ENCODE results near the gene TTF1.

The TTF1 gene, protein sequence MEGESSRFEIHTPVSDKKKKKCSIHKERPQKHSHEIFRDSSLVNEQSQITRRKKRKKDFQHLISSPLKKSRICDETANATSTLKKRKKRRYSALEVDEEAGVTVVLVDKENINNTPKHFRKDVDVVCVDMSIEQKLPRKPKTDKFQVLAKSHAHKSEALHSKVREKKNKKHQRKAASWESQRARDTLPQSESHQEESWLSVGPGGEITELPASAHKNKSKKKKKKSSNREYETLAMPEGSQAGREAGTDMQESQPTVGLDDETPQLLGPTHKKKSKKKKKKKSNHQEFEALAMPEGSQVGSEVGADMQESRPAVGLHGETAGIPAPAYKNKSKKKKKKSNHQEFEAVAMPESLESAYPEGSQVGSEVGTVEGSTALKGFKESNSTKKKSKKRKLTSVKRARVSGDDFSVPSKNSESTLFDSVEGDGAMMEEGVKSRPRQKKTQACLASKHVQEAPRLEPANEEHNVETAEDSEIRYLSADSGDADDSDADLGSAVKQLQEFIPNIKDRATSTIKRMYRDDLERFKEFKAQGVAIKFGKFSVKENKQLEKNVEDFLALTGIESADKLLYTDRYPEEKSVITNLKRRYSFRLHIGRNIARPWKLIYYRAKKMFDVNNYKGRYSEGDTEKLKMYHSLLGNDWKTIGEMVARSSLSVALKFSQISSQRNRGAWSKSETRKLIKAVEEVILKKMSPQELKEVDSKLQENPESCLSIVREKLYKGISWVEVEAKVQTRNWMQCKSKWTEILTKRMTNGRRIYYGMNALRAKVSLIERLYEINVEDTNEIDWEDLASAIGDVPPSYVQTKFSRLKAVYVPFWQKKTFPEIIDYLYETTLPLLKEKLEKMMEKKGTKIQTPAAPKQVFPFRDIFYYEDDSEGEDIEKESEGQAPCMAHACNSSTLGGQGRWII

DNA sequence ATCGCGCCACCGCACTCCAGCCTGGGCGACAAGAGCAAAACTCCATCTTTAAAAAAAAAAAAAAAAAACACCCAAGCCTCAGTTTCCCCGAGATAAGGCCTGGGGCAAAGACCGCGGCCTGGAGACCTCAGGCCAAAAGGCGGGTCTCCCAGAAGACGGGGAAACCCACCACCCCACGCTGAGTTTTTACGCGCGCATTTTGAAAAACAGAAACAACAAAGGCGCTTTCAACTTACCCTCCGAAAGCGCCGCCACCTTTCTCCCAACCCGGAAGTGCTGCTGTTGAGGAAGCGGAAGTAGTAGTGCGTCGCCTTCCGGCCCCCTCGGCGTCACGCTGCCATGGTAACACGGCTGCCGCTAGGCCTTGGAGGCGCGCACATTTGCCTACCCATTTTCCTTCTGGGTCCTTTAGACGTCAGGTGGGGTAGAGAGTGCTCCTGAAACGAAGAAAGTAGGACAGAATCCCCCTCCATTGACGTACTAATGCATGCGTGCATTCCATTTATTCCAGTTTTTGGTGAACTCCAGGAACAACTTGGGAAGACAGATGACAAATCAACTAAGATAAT is at the start of gene TTF1:
TTF1 (minus strand) TSS at position 287 of the 569 bp plus-strand sequence. CDS start 4,019 bp downstream, outside the sequence.
- DNase-seq (ENCODE audit: low spot score), result peak; percentile 94

DNA sequence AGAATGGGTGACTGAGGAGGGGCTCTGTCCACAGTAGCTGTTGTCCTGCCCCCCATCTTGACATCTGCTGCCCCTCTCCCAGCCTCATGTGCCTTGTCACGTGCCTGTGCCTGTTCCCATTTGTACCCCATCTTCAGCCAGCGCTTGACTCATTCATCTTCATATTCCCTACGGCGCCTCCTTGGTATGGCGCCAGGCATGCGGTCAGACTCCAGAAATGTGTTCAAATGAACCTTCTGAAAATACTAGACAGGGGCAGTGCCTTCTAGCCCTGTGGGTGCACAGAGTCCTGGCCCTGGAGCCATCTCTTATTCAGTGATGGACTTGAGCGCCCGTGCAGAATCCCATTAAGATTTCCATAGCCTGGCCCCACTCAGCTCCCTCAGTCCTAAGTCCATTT is 49.6 kb upstream of the TTF1 start:
- no peak for DNase-seq (ENCODE audit: low spot score)

DNA sequence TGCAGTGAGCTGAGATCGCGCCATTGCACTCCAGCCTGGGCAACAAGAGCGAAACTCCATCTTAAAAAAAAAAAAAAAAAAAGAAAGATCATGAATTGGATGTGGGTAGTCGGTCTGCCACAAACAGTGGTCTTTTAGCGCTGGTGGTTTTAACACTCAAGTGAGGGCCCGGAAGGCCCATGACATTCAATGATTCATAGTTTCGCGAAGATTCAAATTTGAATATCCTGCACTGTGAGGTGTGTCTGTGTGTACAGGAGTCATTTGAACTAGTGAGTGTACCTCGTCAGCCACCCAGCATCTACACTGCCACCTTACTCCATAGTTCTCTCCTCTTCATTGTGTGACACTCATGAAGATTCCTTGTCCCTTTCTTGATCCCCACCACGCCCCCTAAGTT is 44.6 kb upstream of the TTF1 start:
- DNase-seq (ENCODE audit: low spot score), result no peak

DNA sequence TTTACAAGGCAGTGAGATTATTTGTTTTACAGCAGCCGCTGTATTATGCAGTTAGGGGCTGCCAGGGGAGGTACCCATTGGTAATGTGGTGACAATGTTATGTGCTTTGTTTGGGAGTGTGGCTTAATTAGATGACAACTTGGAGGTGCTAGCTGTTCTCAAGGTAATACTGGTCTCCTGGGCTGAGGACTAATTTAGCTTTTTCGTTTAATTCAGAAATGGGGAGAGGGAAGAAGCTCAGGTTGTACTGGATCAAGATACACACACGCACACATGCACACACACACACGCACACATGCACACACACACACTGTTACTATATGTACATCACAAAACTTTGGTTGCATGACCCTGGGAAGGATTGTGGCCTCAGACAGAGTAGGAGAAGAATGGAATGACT is 41.3 kb upstream of the TTF1 start:
- no peak for DNase-seq (ENCODE audit: low spot score)

DNA sequence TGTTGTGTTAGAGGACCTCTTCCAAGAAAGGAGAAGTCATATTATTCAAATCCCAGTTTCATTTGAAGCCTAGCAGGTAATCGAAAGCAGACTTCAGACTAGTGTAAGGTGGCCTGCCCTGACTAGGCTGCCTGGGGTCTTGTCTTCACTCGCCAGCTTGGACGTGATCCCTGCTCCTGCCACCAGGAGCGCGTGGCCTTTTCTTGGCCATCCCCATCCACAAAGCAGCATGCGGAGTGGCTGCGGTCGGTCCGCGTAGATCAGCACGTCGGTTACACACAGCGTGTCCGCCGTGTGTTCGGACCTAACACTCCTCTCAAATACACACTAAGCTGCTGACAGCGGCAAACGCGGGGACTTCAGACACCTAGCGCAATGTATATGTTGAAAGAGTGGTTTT is 40.7 kb upstream of the TTF1 start:
- no peak for DNase-seq (ENCODE audit: low spot score)

DNA sequence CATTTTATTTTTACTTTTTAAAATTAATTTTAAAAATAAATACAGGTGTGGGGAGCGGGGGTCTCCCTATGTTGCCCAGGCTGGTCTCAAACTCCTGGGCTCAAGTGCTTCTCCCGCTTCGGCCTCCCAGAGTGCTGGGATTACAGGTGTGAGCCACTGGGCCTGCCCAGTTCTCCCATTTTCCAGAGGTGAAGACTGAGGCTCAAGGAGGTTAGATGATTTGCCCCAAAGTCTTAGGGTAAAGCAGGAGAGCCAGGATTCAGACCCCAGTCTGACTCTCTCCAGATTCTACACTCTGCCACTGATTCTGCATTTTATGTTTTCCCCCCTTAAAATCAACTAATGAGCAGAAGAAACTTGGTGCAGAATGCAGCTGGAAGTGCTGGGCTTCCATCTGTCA is 40.2 kb upstream of the TTF1 start:
- no peak for DNase-seq (ENCODE audit: low spot score)

DNA sequence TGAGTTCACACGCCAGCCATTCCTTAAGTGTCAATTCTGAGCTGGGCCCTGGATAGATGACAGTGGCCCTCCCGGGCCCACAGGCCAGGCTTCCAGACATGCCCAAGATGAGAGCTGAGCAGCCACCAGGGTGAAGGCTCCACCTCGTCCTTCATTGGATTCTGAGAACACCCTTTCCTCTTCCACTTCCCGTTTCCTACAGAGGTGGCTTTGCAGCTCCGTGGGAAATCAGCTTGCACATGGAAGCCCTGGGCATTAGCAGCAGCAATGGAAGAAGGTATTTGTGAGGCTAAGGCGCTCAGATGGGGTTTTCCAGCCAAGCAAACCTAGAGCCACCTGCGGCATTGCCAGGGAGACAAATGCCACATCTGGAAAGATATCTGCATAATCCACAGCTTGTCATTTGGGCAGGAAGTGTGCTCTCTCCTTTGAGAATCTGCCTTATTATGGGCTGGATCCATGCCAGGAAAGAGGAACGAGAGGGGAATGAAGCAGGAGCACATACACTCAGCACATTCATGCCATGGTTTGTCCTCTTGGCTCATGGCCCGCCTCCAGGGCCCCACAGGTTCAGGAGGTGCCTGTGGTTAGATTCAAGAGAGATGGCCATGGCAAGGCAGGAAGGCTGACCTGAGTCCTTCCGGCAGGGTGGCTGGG is 37.4 kb upstream of the TTF1 start:
- DNase-seq (ENCODE audit: low spot score), result no peak

DNA sequence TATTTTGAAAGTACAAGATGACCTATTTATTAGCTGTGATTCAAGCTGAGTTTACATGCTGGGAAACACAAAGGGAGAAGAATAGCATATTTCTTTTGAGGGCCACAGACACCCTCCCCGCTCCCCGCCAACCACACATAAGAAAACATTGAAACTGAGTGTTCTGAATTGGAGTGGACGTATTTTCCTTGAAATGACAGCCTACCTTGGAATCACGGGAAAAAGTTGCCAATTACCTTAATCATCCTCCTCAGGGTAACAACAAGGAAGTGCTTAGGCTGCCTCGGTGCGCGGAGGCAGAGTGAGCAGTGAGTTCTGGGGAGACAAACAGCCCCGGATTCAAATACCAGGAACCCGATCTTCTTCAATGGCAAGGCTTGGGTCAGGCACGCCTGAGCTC is 34.8 kb upstream of the TTF1 start:
- DNase-seq (ENCODE audit: low spot score), result no peak

DNA sequence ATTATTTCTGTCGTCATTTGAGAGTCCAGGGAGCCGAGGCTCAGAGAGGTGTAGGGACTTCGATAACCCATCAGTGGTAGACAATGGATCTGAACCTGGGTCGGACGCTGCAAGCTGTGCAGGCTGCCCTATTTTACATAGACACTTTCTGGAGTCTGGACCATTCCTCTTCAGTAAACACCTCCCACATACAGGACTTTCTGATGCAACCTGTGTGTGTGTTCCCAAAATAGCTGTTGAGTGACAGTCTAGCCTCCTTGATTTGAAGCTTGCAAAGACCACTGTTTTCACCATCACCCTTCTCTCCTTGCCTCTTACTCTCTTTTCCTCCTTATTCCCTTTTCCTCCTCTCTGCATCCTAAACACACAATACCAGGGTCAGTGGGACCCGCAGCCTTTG is 34.1 kb upstream of the TTF1 start:
- DNase-seq (ENCODE audit: low spot score), result no peak

DNA sequence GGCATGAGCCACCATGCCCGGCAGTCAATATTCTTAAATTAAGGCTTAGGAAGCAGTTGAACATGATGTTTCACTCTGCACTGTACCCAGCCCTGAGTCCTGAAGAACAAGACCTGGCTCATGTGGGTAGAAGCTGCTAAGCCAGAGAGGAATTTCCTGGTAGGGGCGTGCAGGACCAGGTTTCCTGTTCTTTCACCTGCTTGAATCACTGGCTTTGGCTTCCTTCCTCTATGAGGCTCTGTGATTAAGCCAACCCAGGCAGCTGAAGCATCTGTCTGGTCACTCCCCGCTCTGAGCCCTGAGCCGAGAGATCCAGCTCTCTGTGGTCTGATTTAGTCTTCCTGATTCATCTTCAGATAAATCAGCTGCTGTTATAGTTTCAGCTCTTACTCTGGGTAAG is 32.5 kb upstream of the TTF1 start:
- DNase-seq (ENCODE audit: low spot score), result no peak

DNA sequence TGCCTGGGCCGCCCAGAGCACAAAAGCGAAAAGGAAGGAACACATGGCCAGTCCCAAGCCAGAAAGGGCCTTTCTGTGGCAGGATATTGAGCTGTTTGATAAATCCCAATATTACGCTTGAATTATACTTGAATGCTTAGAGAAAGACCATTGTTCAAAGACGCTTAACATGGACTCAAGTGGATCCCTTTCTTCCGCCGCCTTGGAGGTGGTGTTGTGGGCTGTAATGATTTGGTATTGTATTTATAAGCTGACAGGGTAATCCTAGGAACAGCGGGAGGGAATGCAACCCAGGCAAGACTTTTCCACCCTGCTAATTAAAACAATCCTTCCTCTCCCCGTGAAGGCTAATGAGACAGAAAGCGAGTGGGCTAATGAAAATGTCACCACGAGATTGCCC is 28.2 kb upstream of the TTF1 start:
- no peak for DNase-seq (ENCODE audit: low spot score)

DNA sequence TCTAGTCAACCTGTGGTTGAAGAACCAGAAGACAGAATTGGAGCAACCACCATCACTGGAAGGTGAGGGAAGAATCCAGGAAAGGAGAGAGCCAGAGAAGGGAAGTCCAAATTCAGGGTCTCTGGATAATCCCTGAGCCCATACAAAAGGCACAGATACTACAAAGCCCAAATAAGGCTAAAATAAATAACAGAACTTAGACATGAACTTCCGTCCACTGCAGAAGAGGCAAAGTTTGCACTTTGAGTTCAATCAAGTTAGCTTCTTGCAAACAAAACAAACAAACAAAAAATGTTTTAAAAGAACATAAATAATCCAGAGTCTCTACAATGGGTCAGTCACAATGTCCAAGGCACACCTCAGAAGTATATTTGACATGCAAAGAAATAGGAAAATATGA is 24.4 kb upstream of the TTF1 start:
- no peak for DNase-seq (ENCODE audit: low spot score)

DNA sequence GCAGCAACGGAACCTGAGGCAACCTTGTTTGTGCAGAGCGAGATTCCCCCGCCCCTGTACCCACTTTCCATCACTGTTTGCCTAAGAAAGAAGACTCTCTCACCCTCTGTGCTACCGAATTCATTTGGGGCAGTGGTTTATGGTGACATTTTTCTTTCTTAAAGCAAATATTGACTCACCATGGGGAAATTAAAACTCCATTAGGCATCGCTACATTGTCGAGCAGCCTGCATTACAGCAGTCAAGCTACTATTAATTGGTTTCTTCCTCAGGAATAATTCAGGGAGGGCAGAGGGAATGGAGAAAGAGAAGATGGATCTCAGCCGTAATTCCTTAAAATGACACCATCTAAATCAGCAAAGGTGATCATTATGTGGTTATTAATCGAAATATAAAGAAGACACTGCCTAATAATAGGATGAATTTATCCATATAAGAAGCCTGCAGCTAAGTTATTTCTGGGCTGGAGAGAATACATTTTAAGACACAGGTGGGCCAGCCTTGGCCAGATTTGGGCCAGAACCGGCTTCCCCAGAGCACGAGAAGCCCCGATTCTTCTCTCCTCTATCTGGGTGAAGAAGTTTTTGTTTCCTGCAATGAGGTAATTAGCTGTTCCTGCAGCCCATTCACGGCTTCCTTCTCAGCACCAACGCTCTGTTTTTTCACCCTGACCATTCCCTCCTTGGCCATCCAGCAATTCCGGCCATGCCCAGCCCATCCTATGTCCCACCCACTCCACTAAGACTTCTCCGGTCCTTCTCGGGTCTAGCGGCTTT is 20.2 kb upstream of the TTF1 start:
- no peak for DNase-seq (ENCODE audit: low spot score)

DNA sequence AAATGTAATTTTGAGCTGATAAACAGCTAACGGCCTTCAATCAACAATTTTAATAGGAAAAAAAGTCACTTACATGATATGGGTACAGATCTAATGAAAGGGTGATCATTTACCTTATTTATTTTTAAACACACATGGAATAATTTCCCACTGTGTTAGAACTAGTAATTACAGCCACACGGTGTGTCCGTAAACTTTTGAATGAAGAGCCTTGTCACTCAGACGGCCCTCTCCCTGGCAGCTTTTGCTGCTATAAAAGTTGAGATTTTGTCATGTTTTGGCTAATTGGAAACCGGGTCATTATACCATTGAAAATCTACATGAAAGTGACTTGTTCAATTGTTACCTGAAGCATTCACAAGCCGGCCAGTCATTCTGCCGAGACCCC is 19.0 kb upstream of the TTF1 start:
- DNase-seq (ENCODE audit: low spot score), result no peak

DNA sequence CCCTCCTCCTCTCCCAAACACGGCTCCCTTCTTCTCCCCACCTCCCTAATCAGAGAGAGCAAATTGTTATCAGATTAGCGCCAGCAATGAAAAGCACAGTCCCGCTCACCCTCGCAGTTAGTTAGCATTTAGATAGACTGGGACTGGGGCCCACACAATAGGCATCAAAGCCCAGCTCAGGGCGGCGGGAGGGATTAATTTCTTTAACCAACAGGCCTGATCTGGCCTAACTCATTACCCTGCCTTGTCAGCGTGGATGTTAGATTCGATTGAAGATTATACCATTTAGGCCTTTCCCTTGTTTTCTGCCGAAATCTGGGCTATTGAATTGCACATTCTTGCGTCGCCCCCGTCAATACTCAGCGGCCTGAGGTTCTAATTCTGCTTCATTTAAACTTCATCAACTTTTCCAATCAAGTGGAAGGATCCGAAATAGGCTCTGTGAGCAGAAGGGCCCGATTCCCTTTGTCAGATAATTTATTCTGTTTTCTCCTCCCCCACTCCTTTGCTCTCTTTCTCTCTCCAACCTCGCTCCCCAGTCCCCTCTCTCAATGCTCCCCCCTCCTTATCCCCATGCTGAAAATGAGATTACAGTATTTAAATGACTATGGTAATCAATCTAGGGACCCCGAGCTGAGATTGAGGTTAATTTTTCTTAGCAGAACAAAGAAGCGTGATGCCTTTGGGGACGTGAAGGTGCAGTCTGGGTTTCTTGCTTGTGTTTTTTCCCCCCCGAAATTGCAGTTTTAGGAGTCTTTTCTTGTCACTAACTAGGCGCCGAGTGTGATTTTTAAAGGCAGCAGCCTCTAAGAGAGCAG is 18.4 kb upstream of the TTF1 start:
- DNase-seq (ENCODE audit: low spot score), result no peak

DNA sequence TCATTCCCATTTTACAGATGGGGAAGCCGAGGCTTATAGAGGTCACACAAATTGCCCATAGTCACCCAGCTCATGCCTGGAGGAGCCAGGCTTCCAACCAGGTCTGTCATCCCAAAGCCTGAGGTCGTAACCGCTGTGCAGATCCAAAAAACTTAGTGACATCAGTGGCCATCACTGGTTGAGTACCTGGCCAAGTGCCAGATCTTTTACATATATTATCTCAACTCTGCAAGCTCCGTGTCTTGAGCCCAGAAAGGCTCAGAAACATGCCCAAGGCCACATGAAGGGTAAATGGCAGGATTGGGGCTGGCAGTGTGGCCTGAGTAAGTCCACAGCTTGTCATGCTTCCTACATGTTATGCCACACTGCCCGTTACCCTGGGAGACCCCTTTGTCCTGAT is 16.9 kb upstream of the TTF1 start:
- DNase-seq (ENCODE audit: low spot score), result no peak

DNA sequence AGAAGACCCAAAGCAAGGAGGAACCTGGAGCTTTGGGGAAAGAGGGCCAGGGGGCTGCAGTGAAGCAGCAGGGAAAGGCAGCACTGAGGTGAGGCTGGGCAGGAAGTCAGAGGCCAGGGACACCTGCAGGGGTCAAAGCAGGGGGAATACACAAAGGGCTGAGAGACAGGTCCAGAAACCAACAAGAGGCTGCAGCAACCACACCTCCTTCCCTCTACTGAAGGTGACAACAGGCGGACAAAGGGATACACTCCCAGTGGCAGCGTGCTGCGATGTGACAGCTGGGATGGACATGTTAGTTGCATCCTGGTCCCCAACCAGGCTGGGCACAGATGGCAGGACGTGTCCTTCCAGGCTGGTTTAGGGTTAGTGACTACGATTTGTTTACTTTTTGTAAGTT is 15.9 kb upstream of the TTF1 start:
- DNase-seq (ENCODE audit: low spot score), result no peak

DNA sequence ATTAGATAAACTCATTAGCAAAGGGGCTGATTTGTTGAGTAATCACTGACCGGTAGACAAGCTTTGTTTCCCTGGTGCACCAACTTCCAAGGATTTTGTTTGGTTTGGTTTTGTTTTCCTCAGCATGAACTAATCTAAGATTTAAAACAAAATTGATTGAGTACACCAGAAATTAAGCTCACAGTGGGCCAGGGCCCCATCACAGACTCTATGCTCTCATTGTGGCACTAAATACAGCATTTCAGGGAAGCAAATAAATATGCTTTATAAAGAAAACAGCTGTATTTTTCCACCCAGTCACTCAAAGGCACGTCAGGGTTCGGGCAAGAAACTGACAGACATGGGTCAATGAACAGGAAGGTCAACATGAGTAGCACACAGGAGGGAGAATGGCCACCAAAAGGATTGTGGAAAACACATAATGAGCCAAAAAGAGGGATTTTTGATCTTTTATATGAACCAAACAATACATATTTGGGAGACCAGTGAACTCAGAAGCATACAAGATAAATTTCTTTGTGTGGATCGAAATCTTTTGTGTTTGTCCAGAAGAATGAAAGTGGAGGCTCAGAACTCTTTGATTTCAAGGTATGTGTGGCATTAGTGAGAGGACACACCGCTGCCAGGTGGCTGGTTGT is 12.2 kb upstream of the TTF1 start:
- DNase-seq (ENCODE audit: low spot score), result no peak

DNA sequence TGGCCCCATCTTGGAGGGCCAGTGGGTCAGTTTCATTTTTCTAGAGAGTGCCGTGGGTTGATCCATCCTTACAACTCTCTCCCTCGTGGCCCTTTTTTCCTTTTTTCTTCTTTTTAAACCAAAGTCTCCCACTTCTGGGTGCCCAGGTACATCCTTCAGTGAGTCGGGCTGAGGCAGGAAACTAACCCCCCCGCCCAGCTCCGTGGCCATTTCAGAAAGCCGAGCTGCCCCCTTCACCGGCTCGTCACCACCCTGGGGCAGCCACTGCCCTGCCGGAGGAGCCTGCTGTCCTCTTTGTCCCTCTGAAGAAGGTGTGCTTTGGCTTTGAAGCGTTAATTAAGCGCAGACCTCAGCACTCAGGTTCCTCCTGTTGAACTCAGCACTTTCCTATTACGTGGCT is 8.5 kb upstream of the TTF1 start:
- no peak for DNase-seq (ENCODE audit: low spot score)

DNA sequence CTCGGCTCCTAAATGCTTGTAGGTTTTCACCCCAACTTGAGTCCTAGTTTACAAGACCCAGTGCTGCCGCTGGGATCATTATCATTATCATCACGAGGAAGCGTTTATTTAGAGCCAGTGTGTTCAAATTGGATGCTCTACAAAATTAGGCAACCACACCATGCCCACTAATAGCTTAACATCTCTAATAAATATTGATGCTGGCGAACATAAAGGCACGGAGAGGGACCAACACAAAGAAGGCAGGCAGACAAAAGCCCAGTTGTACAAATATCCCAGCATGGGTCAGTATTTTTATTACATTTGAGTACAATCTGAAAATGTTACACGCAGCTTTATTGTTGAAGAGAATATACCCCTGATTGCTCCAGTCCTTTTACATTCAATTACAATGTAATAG is 8.1 kb upstream of the TTF1 start:
- DNase-seq (ENCODE audit: low spot score), result no peak

Measured in Ammon's horn (tissue), 1 donor.